Peyer's patch (tissue), 4 donors: Measurements from ENCODE around the gene CLDN24.

Experiments used
- CTCF ChIP-seq, 6 experiments: fragments of 450-650 bp in 4 of 6; fragments of 200-600 bp in 2 of 6; sonication (generic) in 1 of 6; IDR thresholded peaks; one replicate each; pipeline ENCODE4 v1.5.1; 2017 to 2019; ENCODE audit warnings: antibody characterized with exemption in 6 of 6, mild to moderate bottlenecking in 3 of 6, moderate library complexity in 1 of 6
- POLR2A ChIP-seq, 2 donors: fragments of 450-650 bp; IDR thresholded peaks; one replicate each; pipeline ENCODE4 v1.5.1; 2017; ENCODE audit warnings: antibody characterized with exemption in 2 of 2, mild to moderate bottlenecking in 2 of 2, moderate library complexity in 2 of 2

- no peak for TF ChIP-seq CTCF (IDR thresholded peaks at IDR 0.05)
- TF ChIP-seq POLR2A (IDR thresholded peaks at IDR 0.05): no peak
Observed at GRCh38 chr4:183303301-183303700, 18.9 kb downstream of the CLDN24 start.
